Measurements from ENCODE around the gene TRIM46.
A peak's percentile ranks its signal among the peaks of the same experiment; 100 is the strongest.
"Not testable (repeated sequence)": the region's sequence is repeated elsewhere in the genome, so short reads cannot be mapped to it uniquely, and the experiment has no call there.

TRIM46 gene

GRCh38 chr1:155137154-155137949 is 36.3 kb upstream of the TRIM46 start:
- no peak for DNase-seq (ENCODE audit: low read depth)

- DNase-seq (ENCODE audit: low read depth), result peak; percentile 69
Observed at GRCh38 chr1:155139895-155140629, 33.6 kb upstream of the TRIM46 start, which contains the start of gene DPM3. Gene DPM3 (minus strand): TSS chr1:155140531. CDS start chr1:155140240, 291 bp downstream.

- DNase-seq (ENCODE audit: low read depth), result no peak
Observed at GRCh38 chr1:155140630-155140953, 33.1 kb upstream of the TRIM46 start.

GRCh38 chr1:155141749-155142148 is 31.9 kb upstream of the TRIM46 start:
- DNase-seq (ENCODE audit: low read depth), result no peak

- no peak for DNase-seq (ENCODE audit: low read depth)
Observed at GRCh38 chr1:155145491-155145890, 28.2 kb upstream of the TRIM46 start.

GRCh38 chr1:155155996-155156643 is 17.5 kb upstream of the TRIM46 start:
- DNase-seq (ENCODE audit: low read depth), result not testable (repeated sequence)

- DNase-seq (ENCODE audit: low read depth), result no peak
Observed at GRCh38 chr1:155158991-155159390, 14.7 kb upstream of the TRIM46 start.

- no peak for DNase-seq (ENCODE audit: low read depth)
Observed at GRCh38 chr1:155160128-155160527, 13.5 kb upstream of the TRIM46 start.

GRCh38 chr1:155162631-155163030 is 11.0 kb upstream of the TRIM46 start:
- not testable (repeated sequence) for DNase-seq (ENCODE audit: low read depth)

GRCh38 chr1:155163785-155164184 is 9.9 kb upstream of the TRIM46 start:
- not testable (repeated sequence) for DNase-seq (ENCODE audit: low read depth)

- not testable (repeated sequence) for DNase-seq (ENCODE audit: low read depth)
Observed at GRCh38 chr1:155164625-155165024, 9.0 kb upstream of the TRIM46 start.

GRCh38 chr1:155166051-155166470 is 7.6 kb upstream of the TRIM46 start:
- DNase-seq (ENCODE audit: low read depth), result no peak

- DNase-seq (ENCODE audit: low read depth), result peak; percentile 63
Observed at GRCh38 chr1:155166471-155167165, 7.0 kb upstream of the TRIM46 start.

GRCh38 chr1:155167166-155168104 is 6.2 kb upstream of the TRIM46 start:
- DNase-seq (ENCODE audit: low read depth), result peak; percentile 82

GRCh38 chr1:155168105-155168445 is 5.6 kb upstream of the TRIM46 start:
- not testable (repeated sequence) for DNase-seq (ENCODE audit: low read depth)

GRCh38 chr1:155168456-155169210 is 5.0 kb upstream of the TRIM46 start:
- DNase-seq (ENCODE audit: low read depth), result no peak

GRCh38 chr1:155169541-155169940 is 4.1 kb upstream of the TRIM46 start:
- no peak for DNase-seq (ENCODE audit: low read depth)

GRCh38 chr1:155170101-155170785 is 3.4 kb upstream of the TRIM46 start:
- no peak for DNase-seq (ENCODE audit: low read depth)

- DNase-seq (ENCODE audit: low read depth), result no peak
Observed at GRCh38 chr1:155170806-155171205, 2.8 kb upstream of the TRIM46 start.

Measured in CMK (cell line).